ENCODE measurements around the gene CT45A1. TPM values are rescaled to one million over a fixed set of nuclear protein-coding genes. Genes with fewer than 3 reads are reported as not detected.
"Not testable (repeated sequence)": the region's sequence is repeated elsewhere in the genome, so short reads cannot be mapped to it uniquely, and the experiment has no call there.

The CT45A1 gene
- total and polyA plus RNA-seq, 11 donors: not detected

GRCh38 chrX:135740681-135741149 lies 27.3 kb downstream of the CT45A1 start:
- Histone ChIP-seq H3K4me1 (no peaks in the 10 kb centered on the region), H3K36me3 (no peaks in the 10 kb centered on the region), H3K9me3 (no peaks in the 10 kb centered on the region), H3K27ac (no peak overlapping the region), H3K4me3 (no peak overlapping the region), H3K27me3 (peaks cover 0 to 7% (median 0%) of the 10 kb centered on the region in 9 donors)
- TF ChIP-seq POLR2A (IDR thresholded peaks at IDR 0.05) (no peak), CTCF (IDR thresholded peaks at IDR 0.05) (peak in 5 of 12 donors; percentile 10 to 29 (median 19))
- WGBS, 4 donors: 54 to 74% (median 60%) methylated on average over 18 of the region's 18 CpGs
- DNase-seq: no peak
- intact Hi-C loops (cut with DNase I): no loop called here
- no peak for ATAC-seq

- 84 to 90% (median 86%) methylated on average over 19 to 23 of the region's 23 CpGs for WGBS, 4 donors
- no peak for DNase-seq
These were observed 27.8 kb downstream of the CT45A1 start for GRCh38 chrX:135741192-135741715.

GRCh38 chrX:135744739-135745138 lies 31.3 kb downstream of the CT45A1 start:
- DNase-seq; H3K4me1 ChIP-seq; H3K4me3 ChIP-seq; H3K27ac ChIP-seq; intact Hi-C loops (cut with DNase I); ATAC-seq; H3K27me3 ChIP-seq; H3K9me3 ChIP-seq; H3K36me3 ChIP-seq: not testable (repeated sequence)
- 85 to 98% (median 89%) methylated on average over 4 of the region's 4 CpGs for WGBS, 4 donors

More at GRCh38 chrX:135741192-135741715, 27.8 kb downstream of the CT45A1 start:
- Histone ChIP-seq H3K27me3 (peaks cover 0 to 7% (median 0%) of the 10 kb centered on the region in 9 donors), H3K27ac (no peak overlapping the region), H3K36me3 (no peaks in the 10 kb centered on the region), H3K9me3 (no peaks in the 10 kb centered on the region), H3K4me1 (no peaks in the 10 kb centered on the region), H3K4me3 (no peak overlapping the region)
- intact Hi-C loops (cut with DNase I): no loop called here
- ATAC-seq: no peak
- TF ChIP-seq POLR2A (IDR thresholded peaks at IDR 0.05) (no peak), CTCF (IDR thresholded peaks at IDR 0.05) (no peak)

- H3K27ac ChIP-seq; intact Hi-C loops (cut with DNase I); H3K4me3 ChIP-seq; H3K36me3 ChIP-seq; H3K9me3 ChIP-seq; DNase-seq; ATAC-seq; H3K27me3 ChIP-seq; H3K4me1 ChIP-seq: not testable (repeated sequence)
- WGBS, 4 donors: no CpG with 5 or more reads among the region's 17 CpGs
These were observed 54.7 kb downstream of the CT45A1 start, which contains the start of gene CT45A3 for GRCh38 chrX:135768091-135768490. TSS of gene CT45A3 (minus strand) at chrX:135768191. CDS start at chrX:135764444, 3,747 bp downstream.

Other genes starting within 250 kb of the CT45A1 start
- gene INTS6L, start 193.0 kb upstream of the CT45A1 start, total RNA-seq: 1 to 10 TPM; 1.4 to 5.9 (median 2.6) TPM
- 1 to 10 TPM; 1.6 to 2.6 TPM for gene INTS6L, start 193.0 kb upstream of the CT45A1 start, polyA plus RNA-seq
- gene CT45A3, start 54.6 kb downstream of the CT45A1 start, total RNA-seq: not detected
- not detected for gene CT45A3, start 54.6 kb downstream of the CT45A1 start, polyA plus RNA-seq
- gene CT45A5, start 71.9 kb downstream of the CT45A1 start, total RNA-seq: not detected
- not detected for gene CT45A5, start 71.9 kb downstream of the CT45A1 start, polyA plus RNA-seq
- not detected for gene CT45A6, start 89.1 kb downstream of the CT45A1 start, total RNA-seq
- not detected for gene CT45A6, start 89.1 kb downstream of the CT45A1 start, polyA plus RNA-seq
- gene CT45A2, start 106.4 kb downstream of the CT45A1 start, total RNA-seq: not detected
- not detected for gene CT45A2, start 106.4 kb downstream of the CT45A1 start, polyA plus RNA-seq
- not detected for gene CT45A7, start 123.6 kb downstream of the CT45A1 start, total RNA-seq
- not detected for gene CT45A7, start 123.6 kb downstream of the CT45A1 start, polyA plus RNA-seq
- gene CT45A8, start 140.9 kb downstream of the CT45A1 start, total RNA-seq: not detected
- gene CT45A8, start 140.9 kb downstream of the CT45A1 start, polyA plus RNA-seq: not detected
- gene CT45A9, start 158.2 kb downstream of the CT45A1 start, total RNA-seq: not detected
- not detected for gene CT45A9, start 158.2 kb downstream of the CT45A1 start, polyA plus RNA-seq
- not detected for gene CT45A10, start 179.8 kb downstream of the CT45A1 start, total RNA-seq
- gene CT45A10, start 179.8 kb downstream of the CT45A1 start, polyA plus RNA-seq: not detected
- not detected for gene SAGE1, start 180.1 kb downstream of the CT45A1 start, total RNA-seq
- not detected for gene SAGE1, start 180.1 kb downstream of the CT45A1 start, polyA plus RNA-seq